Thyroid gland (tissue), 4 donors: Measurements from ENCODE around the gene ELOVL2.

Experiments
- CTCF ChIP-seq, 6 experiments: fragments of 200-600 bp in 3 of 6; fragments of 450-650 bp in 3 of 6; sonication (generic) in 3 of 6; IDR thresholded peaks; one replicate each; pipeline ENCODE4 v1.5.1; 2016 to 2019; ENCODE audit warnings: antibody characterized with exemption in 6 of 6, mild to moderate bottlenecking in 2 of 6, inconsistent platforms in 1 of 6, moderate library complexity in 1 of 6
- POLR2A ChIP-seq, 2 donors: fragments of 450-650 bp; IDR thresholded peaks; one replicate each; pipeline ENCODE4 v1.6.1; 2017; ENCODE audit warnings: antibody characterized with exemption in 2 of 2, mild to moderate bottlenecking in 2 of 2, moderate library complexity in 1 of 2

GRCh38 chr6:11092668-11093375 is 48.7 kb upstream of the ELOVL2 start:
- TF ChIP-seq CTCF (IDR thresholded peaks at IDR 0.05) (no peak), POLR2A (IDR thresholded peaks at IDR 0.05) (no peak)
